PFSK-1 (cell line): ENCODE results near the gene USP43.

Experiments
- FOXP2 ChIP-seq: optimal IDR thresholded peaks from 2 replicates; pipeline ENCODE3; 2011; ENCODE audit warnings: borderline replicate concordance, control low read depth, inconsistent platforms; ENCODE audit not compliant: insufficient read depth; ENCODE audit errors: extremely low read length, extremely low read depth
- POLR2AphosphoS5 ChIP-seq: IDR thresholded peaks from 2 replicates; pipeline ENCODE4 v1.6.1; 2012; ENCODE audit warnings: low read depth, mild to moderate bottlenecking, control low read depth, low read length, moderate library complexity
- REST ChIP-seq, 2 experiments: IDR thresholded peaks; 2 replicates each; pipeline versions ENCODE4 v1.6.1 to v1.8.0; 2011 to 2012; ENCODE audit warnings: low read depth in 2 of 2, low read length in 2 of 2, control low read depth in 1 of 2, inconsistent platforms in 1 of 2, mild to moderate bottlenecking in 1 of 2, moderate library complexity in 1 of 2; ENCODE audit not compliant: insufficient read depth in 1 of 2
- SIN3A ChIP-seq: IDR thresholded peaks from 2 replicates; pipeline ENCODE4 v1.6.1; 2012; ENCODE audit warnings: mild to moderate bottlenecking, low read length, moderate library complexity, borderline replicate concordance; ENCODE audit not compliant: insufficient read depth
- TAF1 ChIP-seq: IDR thresholded peaks from 2 replicates; pipeline ENCODE4 v1.6.1; 2012; ENCODE audit warnings: low read length, control low read depth, borderline replicate concordance; ENCODE audit not compliant: insufficient read depth

Gene USP43

GRCh38 chr17:9768381-9768934 lies 123.1 kb downstream of the USP43 start:
- TF ChIP-seq FOXP2 (no peak), REST (IDR thresholded peaks at IDR 0.05; ENCODE audit: insufficient read depth in 1 of 2, low read depth in 2 of 2, low read length in 2 of 2) (no peak), POLR2AphosphoS5 (no peak), TAF1 (no peak), SIN3A (no peak)

DNA sequence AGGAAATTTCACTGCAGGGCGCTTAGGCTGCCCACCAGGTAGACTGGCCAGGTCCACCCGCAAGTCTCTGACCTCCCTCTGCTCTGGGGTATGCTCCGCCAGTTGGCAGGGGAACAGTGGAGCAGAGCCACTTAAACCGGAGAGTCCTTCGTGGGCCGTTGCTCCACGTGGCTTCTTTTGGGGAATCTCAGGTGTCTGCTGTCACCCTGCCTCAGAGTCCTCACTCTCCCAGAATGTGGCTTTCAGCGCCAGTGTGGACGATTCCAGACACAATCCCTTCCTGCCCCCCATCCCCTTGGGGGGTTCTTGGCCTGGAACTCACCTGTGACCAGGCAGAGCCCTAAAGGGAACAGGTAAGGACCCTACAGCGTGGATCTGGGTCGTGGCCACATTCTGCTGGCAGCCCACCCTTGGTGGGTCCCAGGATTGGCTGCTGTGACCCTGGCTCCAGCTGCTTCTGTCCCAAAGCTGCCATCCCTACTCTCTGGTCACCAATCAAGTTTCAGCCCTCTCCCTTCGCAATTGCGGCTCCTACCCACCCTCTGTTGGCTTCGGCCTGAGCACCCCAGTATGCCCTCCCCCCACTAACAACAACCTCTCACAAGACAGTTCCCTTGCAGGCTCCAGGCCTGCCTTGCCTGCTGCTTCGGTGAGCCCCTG lies 123.8 kb downstream of the USP43 start:
- no peak for TF ChIP-seq REST (IDR thresholded peaks at IDR 0.05; ENCODE audit: insufficient read depth in 1 of 2, low read depth in 2 of 2, low read length in 2 of 2)
- TF ChIP-seq FOXP2, result no peak
- no peak for TF ChIP-seq SIN3A
- no peak for TF ChIP-seq POLR2AphosphoS5
- TF ChIP-seq TAF1, result no peak

GRCh38 chr17:9771465-9771864 lies 126.1 kb downstream of the USP43 start:
- TF ChIP-seq FOXP2, result no peak
- TF ChIP-seq SIN3A, result no peak
- TF ChIP-seq TAF1, result no peak
- TF ChIP-seq POLR2AphosphoS5, result no peak
- no peak for TF ChIP-seq REST (IDR thresholded peaks at IDR 0.05; ENCODE audit: insufficient read depth in 1 of 2, low read depth in 2 of 2, low read length in 2 of 2)

DNA sequence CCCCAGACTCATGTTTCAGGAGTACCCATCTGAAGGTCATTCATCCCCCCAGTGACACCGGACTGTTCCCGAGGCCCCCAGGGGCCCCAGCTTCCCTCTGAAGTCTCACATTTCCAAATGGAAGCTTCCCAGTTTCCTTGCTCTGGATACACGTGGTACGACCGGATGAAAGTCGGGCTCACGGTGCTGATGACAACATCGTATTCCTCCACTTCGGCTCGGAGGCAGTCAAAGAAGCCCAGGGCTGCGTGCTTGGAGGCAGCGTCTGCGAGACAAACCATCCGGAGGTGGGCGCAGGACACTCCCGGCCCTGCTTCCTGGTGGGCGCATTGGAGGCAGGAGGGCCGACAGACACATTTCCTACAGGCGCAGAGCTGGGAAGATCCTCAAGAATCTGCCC lies 127.3 kb downstream of the USP43 start:
- no peak for TF ChIP-seq FOXP2
- TF ChIP-seq REST (IDR thresholded peaks at IDR 0.05; ENCODE audit: insufficient read depth in 1 of 2, low read depth in 2 of 2, low read length in 2 of 2), result no peak

DNA sequence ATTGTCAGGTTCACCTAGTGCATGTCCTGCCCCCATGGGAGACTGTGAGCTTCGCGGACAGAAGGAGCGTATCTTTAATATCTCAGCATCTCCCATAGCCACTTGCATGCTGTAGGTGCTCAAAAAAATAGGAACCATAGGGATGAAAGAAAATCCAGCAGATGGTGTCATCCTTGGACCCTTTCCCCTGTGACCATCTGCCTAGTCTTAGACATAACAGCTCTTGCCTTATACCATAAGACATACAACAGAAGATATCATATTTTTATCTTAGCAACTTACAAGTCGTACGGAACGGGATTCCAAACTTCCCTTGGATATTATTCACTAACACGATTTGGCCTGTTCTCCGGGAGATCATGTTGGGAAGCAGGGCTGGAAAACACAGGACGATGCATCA lies 131.6 kb downstream of the USP43 start:
- no peak for TF ChIP-seq POLR2AphosphoS5
- no peak for TF ChIP-seq SIN3A
- no peak for TF ChIP-seq TAF1
- TF ChIP-seq FOXP2, result no peak
- no peak for TF ChIP-seq REST (IDR thresholded peaks at IDR 0.05; ENCODE audit: insufficient read depth in 1 of 2, low read depth in 2 of 2, low read length in 2 of 2)
